H9 (cell line): ENCODE results near the gene SSR2. TPM values are rescaled to one million over a fixed set of nuclear protein-coding genes. Genes with fewer than 3 reads are reported as not detected.

Experiments used
- DNase-seq: peaks from one replicate; pipeline ENCODE4 v3.0.0-alpha.2; 2017
- H2AFZ ChIP-seq: one replicate; pipeline ENCODE4 v1.6.1; 2013; ENCODE audit warnings: mild to moderate bottlenecking, low read length, control low read depth, moderate library complexity
- H2AK5ac ChIP-seq: 2 replicates; pipeline ENCODE4 v1.6.1; 2013; ENCODE audit warnings: low read length, control low read depth, mixed read lengths; ENCODE audit not compliant: insufficient read length
- H2BK120ac ChIP-seq: one replicate; pipeline ENCODE4 v1.6.1; 2013; ENCODE audit warnings: low read depth, mild to moderate bottlenecking, low read length, control low read depth, inconsistent platforms; ENCODE audit not compliant: poor library complexity, severe bottlenecking
- H2BK12ac ChIP-seq: 2 replicates; pipeline ENCODE4 v1.6.1; 2013; ENCODE audit warnings: low read length, control low read depth, mixed read lengths, low read depth; ENCODE audit not compliant: insufficient read length
- H2BK15ac ChIP-seq: 2 replicates; pipeline ENCODE4 v1.6.1; 2013; ENCODE audit warnings: low read depth, low read length, control low read depth
- H2BK20ac ChIP-seq: one replicate; pipeline ENCODE4 v1.6.1; 2013; ENCODE audit warnings: low read depth, mild to moderate bottlenecking, low read length, control low read depth, inconsistent platforms; ENCODE audit not compliant: poor library complexity, severe bottlenecking
- H2BK5ac ChIP-seq: 2 replicates; pipeline ENCODE4 v1.6.1; 2013; ENCODE audit warnings: low read length, control low read depth, mixed read lengths; ENCODE audit not compliant: insufficient read length
- H3K14ac ChIP-seq: 2 replicates; pipeline ENCODE4 v1.6.1; 2013; ENCODE audit warnings: low read length, control low read depth; ENCODE audit not compliant: insufficient read depth
- H3K18ac ChIP-seq: 2 replicates; pipeline ENCODE4 v1.6.1; 2013; ENCODE audit warnings: low read depth, mild to moderate bottlenecking, mixed read lengths, low read length, control low read depth; ENCODE audit not compliant: insufficient read length
- H3K23ac ChIP-seq: 2 replicates; pipeline ENCODE4 v1.6.1; 2013; ENCODE audit warnings: low read length, control low read depth, mixed read lengths, low read depth; ENCODE audit not compliant: insufficient read length
- H3K23me2 ChIP-seq: 2 replicates; pipeline ENCODE4 v1.6.1; 2013; ENCODE audit warnings: low read depth, mild to moderate bottlenecking, mixed read lengths, low read length, control low read depth; ENCODE audit not compliant: insufficient read length, poor library complexity, severe bottlenecking
- H3K27ac ChIP-seq: 2 replicates; pipeline ENCODE4 v1.5.1; 2013; ENCODE audit warnings: low read length, control low read depth, mixed read lengths, low read depth; ENCODE audit not compliant: insufficient read length
- H3K27me3 ChIP-seq: 2 replicates; pipeline ENCODE4 v1.6.1; 2013; ENCODE audit warnings: low read length, control low read depth, inconsistent platforms; ENCODE audit not compliant: insufficient read depth
- H3K4ac ChIP-seq: 2 replicates; pipeline ENCODE4 v1.6.1; 2013; ENCODE audit warnings: low read depth, mild to moderate bottlenecking, control low read depth, inconsistent platforms, low read length, moderate library complexity
- H3K4me1 ChIP-seq: 2 replicates; pipeline ENCODE4 v1.6.1; 2013; ENCODE audit warnings: low read length, control low read depth, inconsistent platforms; ENCODE audit not compliant: insufficient read depth
- H3K4me2 ChIP-seq: 2 replicates; pipeline ENCODE4 v1.6.1; 2013; ENCODE audit warnings: low read length, control low read depth, mixed read lengths; ENCODE audit not compliant: insufficient read length, insufficient read depth
- H3K56ac ChIP-seq: 2 replicates; pipeline ENCODE4 v1.6.1; 2013; ENCODE audit warnings: low read depth, mild to moderate bottlenecking, mixed read lengths, low read length, control low read depth; ENCODE audit not compliant: insufficient read length
- H3K79me1 ChIP-seq: 2 replicates; pipeline ENCODE4 v1.6.1; 2013; ENCODE audit warnings: low read depth, mild to moderate bottlenecking, moderate library complexity, low read length, control low read depth, inconsistent platforms; ENCODE audit not compliant: insufficient read depth, poor library complexity, severe bottlenecking
- H3K79me2 ChIP-seq: 2 replicates; pipeline ENCODE4 v1.6.1; 2013; ENCODE audit warnings: low read length, control low read depth, inconsistent platforms; ENCODE audit not compliant: insufficient read depth
- H3K9ac ChIP-seq: 2 replicates; pipeline ENCODE4 v1.6.1; 2013; ENCODE audit warnings: low read length, control low read depth, mixed read lengths; ENCODE audit not compliant: insufficient read length; ENCODE audit errors: extremely low read depth
- H3K9me3 ChIP-seq: one replicate; pipeline ENCODE4 v1.6.1; 2013; ENCODE audit warnings: low read depth, low read length, inconsistent platforms; ENCODE audit not compliant: control insufficient read depth
- H3T11ph ChIP-seq: one replicate; pipeline ENCODE4 v1.6.1; 2013; ENCODE audit warnings: mild to moderate bottlenecking, low read length, control low read depth, inconsistent platforms
- H4K20me1 ChIP-seq: one replicate; pipeline ENCODE4 v1.6.1; 2013; ENCODE audit not compliant: control insufficient read depth, insufficient read length, insufficient read depth
- H4K5ac ChIP-seq: 2 replicates; pipeline ENCODE4 v1.6.1; 2013; ENCODE audit warnings: low read depth, mild to moderate bottlenecking, mixed read lengths, low read length, control low read depth; ENCODE audit not compliant: insufficient read length
- H4K8ac ChIP-seq: replicated peaks from 2 replicates; pipeline ENCODE4 v1.6.1; 2013; ENCODE audit warnings: low read length, control low read depth, mixed read lengths, low read depth; ENCODE audit not compliant: insufficient read length
- H4K91ac ChIP-seq: 2 replicates; pipeline ENCODE4 v1.6.1; 2013; ENCODE audit warnings: low read depth, mild to moderate bottlenecking, moderate library complexity, mixed read lengths, low read length, control low read depth; ENCODE audit not compliant: insufficient read length
- H3K27ac Mint-ChIP-seq, 3 experiments: 2 replicates in 2 of 3; 3 replicates in 1 of 3; pipeline ENCODE4 v1.8.0; 2020 to 2021; ENCODE audit warnings: mixed read lengths in 3 of 3, mild to moderate bottlenecking in 1 of 3, moderate library complexity in 1 of 3
- H3K27me3 Mint-ChIP-seq: 2 replicates; pipeline ENCODE4 v1.8.0; 2021; ENCODE audit warnings: low read depth, mild to moderate bottlenecking, moderate library complexity, mixed read lengths
- H3K36me3 Mint-ChIP-seq, 3 experiments: 2 replicates in 2 of 3; 3 replicates in 1 of 3; pipeline ENCODE4 v1.8.0; 2020 to 2021; ENCODE audit warnings: low read depth in 3 of 3, mixed read lengths in 3 of 3; ENCODE audit not compliant: insufficient read depth in 1 of 3
- H3K4me1 Mint-ChIP-seq, 2 experiments: 2 replicates each; pipeline ENCODE4 v1.8.0; 2020; ENCODE audit warnings: mixed read lengths in 2 of 2
- H3K4me3 Mint-ChIP-seq, 2 experiments: 2 replicates in 1 of 2; 3 replicates in 1 of 2; pipeline ENCODE4 v1.8.0; 2020 to 2021; ENCODE audit warnings: mild to moderate bottlenecking in 2 of 2, mixed read lengths in 2 of 2, moderate library complexity in 1 of 2
- H3K9me3 Mint-ChIP-seq, 2 experiments: 2 replicates in 1 of 2; 3 replicates in 1 of 2; pipeline ENCODE4 v1.8.0; 2020; ENCODE audit warnings: mild to moderate bottlenecking in 2 of 2, mixed read lengths in 2 of 2, moderate library complexity in 1 of 2
- CTCF ChIP-seq: fragments of 200-600 bp; sonication (generic); conservative IDR thresholded peaks from 3 replicates; pipeline ENCODE4 v1.8.0; 2021; ENCODE audit warnings: antibody characterized with exemption, mild to moderate bottlenecking
- WGBS: extraction: QIAGEN DNeasy Blood & Tissue Kit; methylation state at CpG from one replicate; pipeline ENCODE4 v1.1.7; 2013; ENCODE audit warnings: missing lambda C conversion rate, low lambda C conversion rate, mixed read lengths; ENCODE audit not compliant: insufficient read length; ENCODE audit errors: extremely low coverage; 5-methylcytosine and 5-hydroxymethylcytosine counted together
- total RNA-seq: library from RNA; stranded (reverse); gene quantifications from 2 replicates; pipeline ENCODE4 v1.2.1, GENCODE V29; 2021

Gene SSR2
- total RNA-seq, 1 experiment from 2014 or later, result 170 TPM

GRCh38 chr1:155973723-155974122, 47.0 kb downstream of the SSR2 start:
- Histone ChIP-seq H3K4ac (no peak overlapping the region), H2BK20ac (no peak overlapping the region), H4K91ac (no peak overlapping the region), H2AK5ac (no peak overlapping the region), H3K23ac (no peak overlapping the region), H4K20me1 (peaks cover 10% of the 10 kb centered on the region), H3K18ac (no peak overlapping the region), H3K79me2 (peaks cover 37% of the 10 kb centered on the region), H4K8ac (no peak overlapping the region), H2BK15ac (no peak overlapping the region), H2BK5ac (no peak overlapping the region), H3K56ac (no peak overlapping the region), H4K5ac (no peak overlapping the region), H3K27me3 (no peaks in the 10 kb centered on the region), H3K27ac (no peak overlapping the region), H2AFZ (no peak overlapping the region), H3K9me3 (no peaks in the 10 kb centered on the region), H3T11ph (no peak overlapping the region), H2BK12ac (no peak overlapping the region), H3K4me1 (peaks cover 20% of the 10 kb centered on the region), H3K4me2 (no peak overlapping the region), H3K79me1 (peaks cover 9% of the 10 kb centered on the region), H2BK120ac (no peak overlapping the region), H3K9ac (no peak overlapping the region), H3K14ac (no peak overlapping the region), H3K23me2 (peaks cover 22% of the 10 kb centered on the region)
- Mint-ChIP-seq H3K9me3 (no peaks in the 10 kb centered on the region), H3K27ac (no peak overlapping the region), H3K36me3 (peaks cover 7 to 32% (median 30%) of the 10 kb centered on the region in 3 experiments; a peak in 6 of 7 replicates), H3K4me3 (no peak overlapping the region), H3K4me1 (peaks cover 73 to 85% of the 10 kb centered on the region in 2 experiments), H3K27me3 (no peaks in the 10 kb centered on the region)
- no peak for TF ChIP-seq CTCF
- WGBS, result no CpG with 5 or more reads among the region's 3 CpGs
- DNase-seq, result no peak
